ENCODE results near the gene CDH26.

CDH26 gene

GRCh38 chr20:60000271-60001042, 42.2 kb downstream of the CDH26 start:
- DNase-seq (ENCODE audit: low read depth), result no peak
- H3K4me3 ChIP-seq (ENCODE audit: low read depth, low read length), result no peak overlapping the region
- no peak for TF ChIP-seq CTCF (IDR thresholded peaks at IDR 0.05; ENCODE audit: low read depth, low read length, missing control alignments)

- H3K4me3 ChIP-seq (ENCODE audit: low read depth, low read length), result no peak overlapping the region
- no peak for TF ChIP-seq CTCF (IDR thresholded peaks at IDR 0.05; ENCODE audit: low read depth, low read length, missing control alignments)
- DNase-seq (ENCODE audit: low read depth), result no peak
These were observed 42.9 kb downstream of the CDH26 start for GRCh38 chr20:60001108-60001507.

- no peak overlapping the region for H3K4me3 ChIP-seq (ENCODE audit: low read depth, low read length)
- no peak for TF ChIP-seq CTCF (IDR thresholded peaks at IDR 0.05; ENCODE audit: low read depth, low read length, missing control alignments)
- no peak for DNase-seq (ENCODE audit: low read depth)
These were observed 45.6 kb downstream of the CDH26 start for GRCh38 chr20:60003776-60004175.

GRCh38 chr20:60006261-60006660, 48.0 kb downstream of the CDH26 start:
- no peak for DNase-seq (ENCODE audit: low read depth)
- TF ChIP-seq CTCF (IDR thresholded peaks at IDR 0.05; ENCODE audit: low read depth, low read length, missing control alignments), result no peak
- no peak overlapping the region for H3K4me3 ChIP-seq (ENCODE audit: low read depth, low read length)

GRCh38 chr20:60007464-60007863, 49.2 kb downstream of the CDH26 start:
- no peak for DNase-seq (ENCODE audit: low read depth)
- no peak for TF ChIP-seq CTCF (IDR thresholded peaks at IDR 0.05; ENCODE audit: low read depth, low read length, missing control alignments)
- no peak overlapping the region for H3K4me3 ChIP-seq (ENCODE audit: low read depth, low read length)

- no peak overlapping the region for H3K4me3 ChIP-seq (ENCODE audit: low read depth, low read length)
- DNase-seq (ENCODE audit: low read depth), result no peak
- TF ChIP-seq CTCF (IDR thresholded peaks at IDR 0.05; ENCODE audit: low read depth, low read length, missing control alignments), result no peak
These were observed 50.0 kb downstream of the CDH26 start for GRCh38 chr20:60008130-60008808.

All from GM12864 (cell line).